GM21825 (cell line): ENCODE results near the gene WFIKKN1.

Experiments
- ATAC-seq: cut with Tn5 transposase; IDR thresholded peaks from one replicate; pipeline ENCODE4 v1.9.1; 2021; ENCODE audit warnings: mild to moderate bottlenecking, moderate library complexity; ENCODE audit not compliant: unreplicated experiment

WFIKKN1 gene

DNA sequence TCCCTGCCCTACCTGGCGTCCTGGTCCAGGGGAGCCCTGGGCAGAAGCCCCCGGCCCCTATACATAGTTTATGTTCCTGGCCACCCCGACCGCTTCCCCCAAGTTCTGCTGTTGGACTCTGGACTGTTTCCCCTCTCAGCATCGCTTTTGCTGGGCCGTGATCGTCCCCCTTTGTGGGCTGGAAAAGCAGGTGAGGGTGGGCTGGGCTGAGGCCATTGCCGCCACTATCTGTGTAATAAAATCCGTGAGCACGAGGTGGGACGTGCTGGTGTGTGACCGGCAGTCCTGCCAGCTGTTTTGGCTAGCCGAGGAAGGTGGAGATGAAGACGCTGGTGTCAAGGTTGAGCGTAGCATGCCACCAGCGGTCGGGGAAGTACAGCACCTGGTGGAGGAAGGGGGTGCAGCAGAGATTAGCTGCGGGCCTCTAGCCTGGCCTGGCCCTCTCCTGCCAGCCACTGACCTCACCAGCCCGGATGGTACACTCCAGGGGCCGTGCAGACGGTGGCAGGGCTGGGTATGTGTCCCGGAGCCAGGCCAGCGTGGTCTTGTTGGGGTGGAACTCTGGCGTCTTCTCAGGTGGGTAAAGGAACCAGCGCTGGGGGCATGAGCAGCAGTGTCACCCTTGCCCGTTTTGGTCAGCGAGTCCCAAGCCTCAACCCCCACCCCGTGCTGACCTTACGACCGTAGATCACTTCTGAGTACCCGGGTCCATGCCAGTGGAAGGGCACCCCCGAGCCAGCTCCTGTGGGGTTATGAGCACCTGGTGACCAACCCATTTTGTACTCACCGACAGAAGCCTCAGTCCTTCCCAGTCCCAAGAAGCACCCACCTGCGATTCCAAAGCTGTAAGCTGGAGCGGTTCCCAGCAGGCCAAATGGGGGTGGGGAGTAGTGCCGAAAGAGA, 52.0 kb downstream of the WFIKKN1 start:
- no peak for ATAC-seq

DNA sequence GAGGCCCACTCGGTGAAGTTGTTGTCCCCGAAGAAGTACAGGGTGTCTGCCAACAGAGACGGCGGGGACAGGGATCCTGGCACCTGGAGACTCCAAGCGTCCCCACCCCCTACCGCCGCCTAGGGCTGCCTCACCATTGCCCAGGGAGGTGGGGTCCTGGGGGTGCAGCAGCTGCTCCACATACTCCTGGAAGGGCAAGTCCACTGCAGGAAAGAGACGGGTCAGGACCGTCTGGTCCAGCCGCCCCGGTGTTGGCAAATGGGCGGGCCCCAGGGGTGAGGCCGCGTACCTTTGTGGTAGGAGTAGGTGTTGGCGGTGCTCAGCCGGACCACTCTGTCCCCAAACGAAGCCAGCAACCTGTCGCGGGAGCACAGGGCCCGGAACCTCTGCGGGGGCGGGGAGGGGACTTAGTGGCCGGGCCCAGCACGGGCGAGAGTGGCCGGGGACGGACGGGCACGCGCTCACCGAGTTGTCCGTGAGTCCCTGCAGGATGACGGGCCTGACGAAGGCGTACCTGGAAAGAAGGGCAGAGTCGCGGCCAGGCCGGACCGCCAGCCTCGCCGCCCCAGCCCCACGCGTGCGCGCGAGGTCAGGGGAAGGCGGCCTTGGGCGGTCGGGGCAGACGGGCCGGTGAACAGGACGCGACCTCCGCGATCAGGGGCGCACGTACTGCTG, 52.7 kb downstream of the WFIKKN1 start:
- no peak for ATAC-seq
